DMS53 (cell line): Measurements from ENCODE around the gene CLIC3.

Experiments used
- DNase-seq: peaks from one replicate; lab custom pipeline; 2025; lab: John Stamatoyannopoulos, UW

The CLIC3 gene

DNA sequence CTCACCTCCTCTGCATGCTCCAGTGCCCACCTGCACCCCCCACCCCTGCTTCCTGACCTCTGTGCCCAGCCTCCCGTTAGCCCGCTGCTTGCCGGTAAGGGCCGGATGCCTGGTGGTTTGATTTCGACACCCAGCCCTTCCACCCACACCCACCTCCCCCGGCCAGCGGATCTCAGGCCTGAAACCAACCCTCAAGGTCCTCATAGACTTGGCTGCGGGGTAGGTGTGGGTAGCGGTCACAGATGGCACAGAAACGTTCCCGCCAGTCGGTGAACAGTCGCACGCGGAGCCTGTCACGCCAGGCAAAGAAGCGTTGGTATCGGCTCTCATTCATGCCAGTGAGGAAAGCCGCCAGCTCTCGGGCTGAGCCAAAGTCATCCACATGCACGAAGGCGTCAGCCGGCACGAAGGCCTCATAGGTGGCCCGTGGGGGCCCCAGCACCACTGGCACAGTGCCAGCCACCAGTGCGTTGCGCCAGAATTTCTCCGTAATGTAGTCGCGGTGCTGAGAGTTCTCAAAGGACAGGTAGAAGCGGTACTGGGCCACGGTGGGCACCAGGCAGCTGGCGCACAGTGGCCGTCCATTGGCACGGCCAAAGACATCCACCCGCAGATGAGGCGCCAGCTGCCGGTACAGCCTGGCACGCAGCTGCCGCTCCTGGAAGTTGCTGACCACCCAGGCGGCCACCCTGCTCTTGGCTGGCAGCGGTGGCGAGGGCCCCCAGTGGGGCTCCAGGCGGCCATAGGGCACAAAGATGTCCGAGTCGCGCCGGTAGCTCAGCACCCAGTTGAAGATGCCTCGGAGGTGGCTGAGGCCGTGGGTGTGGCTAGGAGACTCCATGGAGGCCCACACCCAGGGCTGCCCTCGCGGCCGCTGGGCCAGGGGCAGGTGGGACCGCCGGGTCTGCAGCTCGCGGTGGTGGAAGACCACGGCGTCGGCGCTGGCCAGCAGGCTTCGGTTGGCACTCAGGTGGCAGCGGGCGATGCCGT is 34.5 kb upstream of the CLIC3 start:
- no peak for DNase-seq

- no peak for DNase-seq
Measured at GRCh38 chr9:137030006-137030405, 33.6 kb upstream of the CLIC3 start.

DNA sequence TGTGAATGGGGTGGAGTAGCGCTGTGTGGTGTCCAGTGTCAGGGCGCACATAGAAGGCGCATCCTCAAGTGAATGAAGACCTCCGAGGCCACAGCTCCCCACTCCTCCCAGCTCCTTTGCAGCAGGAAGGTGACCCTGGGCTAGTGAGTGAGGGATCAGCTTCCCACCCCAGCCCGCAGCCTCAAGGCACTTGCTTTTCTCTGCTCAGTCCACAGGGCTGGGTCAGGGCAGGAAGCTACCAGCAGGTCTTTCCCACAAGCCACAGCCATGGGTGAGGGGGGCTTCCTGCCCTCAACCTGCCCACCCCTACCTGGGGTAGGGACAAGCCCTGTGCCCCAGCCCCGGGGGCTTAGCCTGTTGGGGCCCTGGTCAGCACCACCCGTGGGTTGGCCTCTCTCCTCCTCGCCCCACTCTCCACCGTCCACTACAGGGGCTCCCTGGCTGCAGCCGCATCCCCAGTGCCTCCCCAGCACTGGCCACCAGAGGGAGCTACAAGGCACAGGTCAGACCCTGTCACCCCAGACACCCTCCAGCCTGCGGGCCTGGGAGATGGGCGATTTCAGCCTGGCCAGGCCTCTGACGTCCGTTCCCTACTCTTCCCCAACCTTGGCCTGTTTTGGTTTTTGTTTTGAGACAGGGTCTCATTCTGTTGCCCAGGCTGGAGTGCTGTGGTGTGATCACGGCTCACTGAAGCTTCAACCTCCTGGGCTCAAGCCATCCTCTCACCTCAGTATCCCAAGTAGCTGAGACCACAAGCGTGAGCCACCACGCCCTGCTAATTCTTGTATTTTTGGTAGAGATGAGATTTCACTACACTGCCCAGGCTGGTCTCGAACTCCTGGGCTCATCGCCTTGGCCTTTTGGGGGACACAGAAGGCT is 32.9 kb upstream of the CLIC3 start:
- peak; percentile 82 for DNase-seq

GRCh38 chr9:137028263-137029057 is 32.1 kb upstream of the CLIC3 start:
- peak; percentile 93 for DNase-seq

- peak; percentile 79 for DNase-seq
Measured at GRCh38 chr9:137027369-137028262, 31.2 kb upstream of the CLIC3 start, which contains the start of gene ABCA2. ABCA2 (minus strand) TSS chr9:137028237; CDS start chr9:137028140, 97 bp downstream.

GRCh38 chr9:137026828-137027227 is 30.5 kb upstream of the CLIC3 start:
- DNase-seq, result no peak

DNA sequence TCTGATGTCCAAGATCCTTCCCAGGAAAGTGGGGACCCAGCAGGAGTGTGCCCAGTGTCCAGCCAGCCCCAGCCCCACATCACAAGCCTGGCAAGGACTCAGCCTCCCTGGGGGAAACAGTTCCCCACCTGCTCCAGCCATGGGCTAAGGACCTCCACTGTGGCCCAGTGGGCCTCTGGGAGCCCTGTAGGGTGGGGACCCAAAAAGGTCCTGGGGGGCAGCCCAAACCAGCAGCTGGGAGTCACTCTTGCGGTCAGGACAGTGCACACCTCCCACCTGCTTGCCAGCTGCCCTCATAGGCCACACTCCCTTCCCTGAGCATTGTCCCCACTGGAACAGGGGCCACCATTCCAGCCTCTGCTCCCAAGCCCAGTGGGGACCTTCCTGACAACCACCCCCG is 30.0 kb upstream of the CLIC3 start:
- no peak for DNase-seq

DNA sequence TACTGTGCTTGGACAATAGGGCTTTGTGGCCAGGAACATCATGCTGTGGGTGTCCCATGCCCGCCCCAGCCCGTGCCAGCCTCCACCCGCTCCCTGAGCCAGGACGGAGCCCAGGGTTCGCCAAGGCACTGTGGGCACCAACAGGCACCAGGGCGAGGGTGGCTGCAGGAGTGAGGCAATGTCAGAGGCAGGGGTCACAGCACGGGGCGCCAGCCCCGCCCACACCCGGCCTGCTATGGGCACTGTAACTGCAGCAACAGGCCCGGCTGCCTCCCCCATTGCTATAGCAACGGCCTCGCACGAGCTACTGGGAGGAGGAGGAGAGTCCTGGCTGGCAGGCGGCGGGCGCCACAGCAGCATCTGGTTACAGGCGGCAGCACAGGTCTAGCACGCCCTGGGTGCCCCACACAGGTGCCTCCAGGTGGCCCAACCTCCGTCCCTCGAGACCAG is 29.2 kb upstream of the CLIC3 start:
- DNase-seq, result peak; percentile 97

DNA sequence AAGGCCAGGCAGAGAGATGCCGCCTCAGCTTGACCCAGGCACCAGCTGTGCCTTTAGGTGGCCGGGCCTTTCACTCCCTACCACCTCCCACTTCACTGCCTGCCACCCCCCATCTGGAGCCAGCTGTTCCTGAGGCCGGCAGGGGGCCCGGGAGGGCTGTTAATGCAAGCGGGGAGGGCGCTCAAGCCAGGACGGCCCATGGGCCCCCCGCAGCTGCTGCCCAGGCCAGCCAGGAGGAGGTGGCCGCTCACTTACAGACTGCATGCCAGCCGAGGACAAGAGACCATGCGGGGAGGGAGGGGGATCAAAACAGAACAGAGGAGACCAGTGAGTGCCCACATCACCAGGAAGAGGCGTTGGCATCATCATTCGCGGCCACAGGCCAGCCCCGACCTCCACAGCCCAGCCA is 27.2 kb upstream of the CLIC3 start:
- DNase-seq, result no peak

DNA sequence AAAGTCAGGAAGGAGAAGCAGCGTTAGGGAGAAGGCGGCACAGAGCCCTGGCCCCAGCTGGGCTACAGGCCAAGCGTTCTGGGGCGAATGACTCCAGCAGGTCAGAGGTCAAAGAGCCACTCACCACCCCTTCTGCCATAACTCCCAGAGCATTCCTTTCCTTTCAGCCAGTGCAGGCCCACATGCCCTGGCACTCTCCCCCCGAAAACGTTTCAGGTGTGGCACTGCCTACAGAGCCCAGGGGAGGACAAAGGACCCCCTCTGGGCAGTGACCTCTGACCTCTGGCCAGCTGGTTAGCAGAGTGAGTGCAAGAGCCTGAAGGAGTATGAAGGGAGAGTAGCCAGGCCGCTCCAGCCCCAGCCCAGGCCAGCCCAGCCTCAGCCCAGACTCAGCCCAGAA is 26.8 kb upstream of the CLIC3 start:
- DNase-seq, result no peak

DNA sequence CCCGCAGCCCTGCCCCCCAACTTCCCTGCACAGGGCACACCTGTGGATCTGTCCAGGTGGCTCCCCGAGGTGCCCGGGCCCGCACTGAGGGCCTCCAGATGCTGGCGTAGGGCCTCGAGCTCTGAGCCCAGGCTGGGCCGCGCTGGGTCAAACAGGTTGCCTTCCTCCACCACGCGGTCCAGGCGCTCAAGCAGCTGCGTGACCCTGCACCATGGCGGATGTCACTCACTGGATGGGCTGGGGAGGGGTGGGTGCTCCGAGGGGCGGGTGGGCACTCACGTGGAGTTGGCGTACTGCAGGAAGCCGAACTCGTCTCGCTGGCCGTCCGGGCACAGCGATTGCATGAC is 26.3 kb upstream of the CLIC3 start:
- DNase-seq, result no peak

GRCh38 chr9:137021979-137022661 is 25.8 kb upstream of the CLIC3 start:
- DNase-seq, result peak; percentile 87

GRCh38 chr9:137021568-137021978 is 25.2 kb upstream of the CLIC3 start:
- DNase-seq, result no peak

GRCh38 chr9:137020771-137021567 is 24.6 kb upstream of the CLIC3 start:
- no peak for DNase-seq

GRCh38 chr9:137019891-137020683 is 23.7 kb upstream of the CLIC3 start:
- no peak for DNase-seq

- DNase-seq, result no peak
Measured at GRCh38 chr9:137018761-137019559, 22.6 kb upstream of the CLIC3 start.

DNA sequence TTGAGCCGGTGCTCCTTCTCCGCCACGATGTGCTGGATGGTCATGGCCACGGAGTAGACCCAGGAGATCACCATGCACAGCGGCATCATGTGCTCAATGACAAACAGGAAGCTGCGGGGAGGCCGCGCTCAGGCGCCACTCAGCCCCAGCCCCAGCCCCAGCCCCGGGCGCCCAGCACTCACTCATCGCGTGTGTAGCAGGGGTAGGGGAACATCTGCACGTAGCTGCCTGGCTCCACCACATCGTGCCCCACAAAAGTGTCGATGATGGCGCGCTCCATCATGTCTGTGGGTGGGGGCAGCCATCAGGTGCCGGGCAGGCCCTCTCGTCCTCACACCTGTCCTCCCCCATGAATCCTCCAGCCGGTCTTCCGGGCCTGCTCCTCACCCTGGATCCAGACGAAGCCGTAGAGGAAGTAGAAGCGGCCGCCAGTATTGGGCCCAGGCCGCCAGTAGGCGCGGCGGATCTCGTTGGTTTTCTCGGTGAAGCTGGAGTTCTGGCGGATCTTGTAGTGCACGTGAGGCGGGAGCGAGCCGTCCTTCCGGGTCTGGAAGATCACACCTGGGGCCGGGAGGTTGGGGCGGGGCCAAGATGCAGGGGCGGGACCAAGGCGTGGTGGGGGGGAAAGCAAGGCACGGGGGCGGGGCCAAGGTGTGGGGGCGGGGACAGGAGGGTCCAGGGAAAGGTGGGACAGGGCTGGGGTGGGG is 21.6 kb upstream of the CLIC3 start:
- DNase-seq, result no peak
